Upper lobe of left lung (tissue), 4 donors: ENCODE results near the gene ISY1.

Experiments
- CTCF ChIP-seq, 6 experiments: fragments of 450-650 bp in 4 of 6; fragments of 200-600 bp in 2 of 6; sonication (generic) in 2 of 6; IDR thresholded peaks; one replicate each; pipeline ENCODE4 v1.5.1; 2016 to 2019; ENCODE audit warnings: antibody characterized with exemption in 6 of 6
- EP300 ChIP-seq, 4 donors: sonication (generic); formaldehyde crosslinking; IDR thresholded peaks; one replicate each; pipeline ENCODE4 v1.5.1; 2017; ENCODE audit warnings: antibody characterized with exemption in 4 of 4, control low read depth in 2 of 4
- POLR2A ChIP-seq, 4 donors: fragments of 450-650 bp; IDR thresholded peaks; one replicate each; pipeline ENCODE4 v1.5.1; 2016 to 2017; ENCODE audit warnings: antibody characterized with exemption in 4 of 4, mild to moderate bottlenecking in 2 of 4
- POLR2AphosphoS5 ChIP-seq, 2 donors: sonication (generic); formaldehyde crosslinking; IDR thresholded peaks; one replicate each; pipeline ENCODE4 v1.5.1; 2017; ENCODE audit warnings: antibody characterized with exemption in 2 of 2

GRCh38 chr3:129082026-129082425 is 78.8 kb downstream of the ISY1 start:
- no peak for TF ChIP-seq CTCF (IDR thresholded peaks at IDR 0.05)
- no peak for TF ChIP-seq POLR2A (IDR thresholded peaks at IDR 0.05)
- no peak for TF ChIP-seq POLR2AphosphoS5 (IDR thresholded peaks at IDR 0.05)
- no peak for TF ChIP-seq EP300 (IDR thresholded peaks at IDR 0.05)
